ENCODE data around the gene TIGIT.

- TF ChIP-seq CTCF (IDR thresholded peaks at IDR 0.05) (peak in 2 of 5 experiments; percentile 11 to 12), POLR2A (IDR thresholded peaks at IDR 0.05) (no peak), POLR2AphosphoS5 (IDR thresholded peaks at IDR 0.05) (no peak), EP300 (IDR thresholded peaks at IDR 0.05; ENCODE audit: low read depth) (no peak)
These were observed 5.6 kb downstream of the TIGIT start for GRCh38 chr3:114299421-114299820.
